GM23248 (cell line): ENCODE results near the gene RDM1. TPM values are rescaled to one million over a fixed set of nuclear protein-coding genes. Genes with fewer than 3 reads are reported as not detected.

Source experiments
- DNase-seq: peaks from one replicate; pipeline ENCODE4 v3.0.0-alpha.2; 2015
- H2AFZ ChIP-seq: fragments of 200-600 bp; sonication (generic); 2 replicates; pipeline ENCODE4 v1.6.1; 2016; ENCODE audit warnings: antibody characterized with exemption
- H3F3A ChIP-seq: fragments of 200-600 bp; sonication (generic); 2 replicates; pipeline ENCODE4 v1.6.1; 2016; ENCODE audit warnings: mild to moderate bottlenecking, antibody characterized with exemption, mixed run types; ENCODE audit not compliant: insufficient read depth
- H3K27ac ChIP-seq: fragments of 200-600 bp; sonication (generic); 2 replicates; pipeline ENCODE4 v1.5.1; 2016; ENCODE audit warnings: mild to moderate bottlenecking
- H3K27me3 ChIP-seq: fragments of 200-600 bp; sonication (generic); replicated peaks from 2 replicates; pipeline ENCODE4 v1.6.1; 2016; ENCODE audit warnings: mild to moderate bottlenecking; ENCODE audit not compliant: insufficient read depth
- H3K36me3 ChIP-seq: fragments of 200-600 bp; sonication (generic); 2 replicates; pipeline ENCODE4 v1.6.1; 2016; ENCODE audit warnings: low read depth, mild to moderate bottlenecking
- H3K4me1 ChIP-seq: fragments of 200-600 bp; sonication (generic); 2 replicates; pipeline ENCODE4 v1.6.1; 2016; ENCODE audit warnings: mild to moderate bottlenecking; ENCODE audit not compliant: insufficient read depth
- H3K4me2 ChIP-seq: fragments of 200-600 bp; sonication (generic); one replicate; pipeline ENCODE4 v1.6.1; 2016; ENCODE audit warnings: mild to moderate bottlenecking; ENCODE audit not compliant: unreplicated experiment
- H3K4me3 ChIP-seq: fragments of 200-600 bp; sonication (generic); 2 replicates; pipeline ENCODE4 v1.5.1; 2016; ENCODE audit warnings: mild to moderate bottlenecking
- H3K79me2 ChIP-seq: fragments of 200-600 bp; sonication (generic); 2 replicates; pipeline ENCODE4 v1.6.1; 2016; ENCODE audit warnings: mild to moderate bottlenecking; ENCODE audit not compliant: insufficient read depth
- H3K9ac ChIP-seq: fragments of 200-600 bp; sonication (generic); 2 replicates; pipeline ENCODE4 v1.6.1; 2016; ENCODE audit warnings: mild to moderate bottlenecking
- H3K9me2 ChIP-seq: fragments of 200-600 bp; sonication (generic); 2 replicates; pipeline ENCODE4 v1.6.1; 2016; ENCODE audit warnings: mixed run types, mild to moderate bottlenecking, moderate library complexity; ENCODE audit not compliant: insufficient read depth
- H3K9me3 ChIP-seq: fragments of 200-600 bp; sonication (generic); one replicate; pipeline ENCODE4 v1.6.1; 2017; ENCODE audit warnings: low read depth
- H4K20me1 ChIP-seq: fragments of 200-600 bp; sonication (generic); 2 replicates; pipeline ENCODE4 v1.6.0; 2016; ENCODE audit not compliant: insufficient read depth
- EZH2 ChIP-seq: fragments of 200-600 bp; sonication (generic); IDR thresholded peaks from 2 replicates; pipeline ENCODE4 v1.6.1; 2018; ENCODE audit warnings: antibody characterized with exemption, mild to moderate bottlenecking; ENCODE audit not compliant: insufficient read depth, poor library complexity, severe bottlenecking
- EZH2phosphoT487 ChIP-seq: fragments of 200-600 bp; sonication (generic); IDR thresholded peaks from 2 replicates; pipeline ENCODE4 v1.6.1; 2018; ENCODE audit warnings: antibody characterized with exemption, moderate library complexity, mild to moderate bottlenecking, low read depth; ENCODE audit not compliant: insufficient read depth
- WGBS, 2 experiments: methylation state at CpG; one replicate each; pipeline ENCODE4 v1.1.6; 2015 to 2017; ENCODE audit warnings: low lambda C conversion rate in 2 of 2, low coverage in 1 of 2; ENCODE audit errors: missing lambda C conversion rate in 2 of 2; 5-methylcytosine and 5-hydroxymethylcytosine counted together
- in situ Hi-C: fragments of 300-500 bp; cut with MboI; formaldehyde crosslinking; loops from 2 replicates; pipeline ENCODE4 v1.15.0; 2020
- polyA plus RNA-seq: library from polyadenylated mRNA; unstranded; fragments of >200 nt; fragmentation: Nextera tagmentation; extraction: Ambion mirVana; gene quantifications from 2 replicates; pipeline ENCODE4 v1.2.1, GENCODE V29; 2016
- total RNA-seq: library from RNA; depleted of rRNA; stranded (reverse); fragments of >200 nt; shearing (Covaris generic); gene quantifications from 2 replicates; pipeline ENCODE4 v1.2.3, GENCODE V29; 2014

RDM1 gene
- total and polyA plus RNA-seq, 2 experiments from 2014 or later = not detected

DNA sequence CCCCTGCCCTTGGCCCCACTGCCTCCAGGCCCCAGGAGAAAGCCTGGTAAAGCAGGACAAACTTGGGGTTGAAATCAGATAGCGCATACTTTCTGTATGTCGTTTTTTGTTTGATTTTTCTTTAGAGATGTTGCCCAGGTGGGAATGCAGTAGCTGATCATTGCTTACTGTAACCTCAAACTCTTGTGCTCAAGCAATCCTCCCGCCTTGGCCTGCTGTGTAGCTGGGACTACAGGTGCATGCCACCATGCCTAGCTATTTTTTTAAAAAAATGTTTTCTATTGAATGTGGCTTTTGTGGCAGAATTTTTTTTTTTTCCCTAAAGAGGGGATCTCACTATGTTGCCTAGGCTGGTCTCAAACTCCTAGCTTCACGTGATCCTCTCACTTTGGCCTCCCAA, 39.3 kb downstream of the RDM1 start:
- Histone ChIP-seq H3K36me3 (no peaks in the 10 kb centered on the region), H3F3A (no peaks in the 10 kb centered on the region), H3K79me2 (no peaks in the 10 kb centered on the region), H2AFZ (no peak overlapping the region), H3K9me2 (no peaks in the 10 kb centered on the region), H3K9ac (no peak overlapping the region), H4K20me1 (no peaks in the 10 kb centered on the region), H3K27ac (no peak overlapping the region), H3K9me3 (no peaks in the 10 kb centered on the region), H3K27me3 (no peaks in the 10 kb centered on the region), H3K4me3 (no peak overlapping the region), H3K4me2 (no peak overlapping the region), H3K4me1 (no peaks in the 10 kb centered on the region; the same call in 1 of the 2 replicates)
- DNase-seq = no peak
- 64 to 69% methylated on average over 4 of the region's 4 CpGs for WGBS, 2 experiments
- in situ Hi-C loops = no loop called here
- TF ChIP-seq EZH2phosphoT487 = no peak

DNA sequence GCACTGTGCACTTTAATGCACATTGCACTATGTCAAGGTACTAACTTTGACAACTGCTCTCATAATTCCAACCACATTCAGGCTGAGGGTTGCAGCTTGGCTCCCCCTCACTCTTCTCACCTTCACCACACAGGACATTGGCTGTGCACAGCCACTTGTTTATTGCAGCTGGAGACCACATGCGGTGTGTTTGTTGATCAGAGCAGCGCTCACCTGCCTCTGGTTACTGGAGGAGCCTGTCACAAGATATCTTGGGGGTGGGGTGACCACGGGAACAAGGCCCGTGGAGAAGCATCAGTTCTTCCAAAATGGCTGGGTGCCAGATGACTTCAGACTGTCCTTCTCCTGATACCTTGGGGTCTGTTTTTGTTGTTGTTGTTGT, 39.8 kb downstream of the RDM1 start:
- WGBS, 2 experiments = 8 to 10% methylated on average over 4 of the region's 4 CpGs
- H3K27ac ChIP-seq = no peak overlapping the region
- H3K9me3 ChIP-seq = no peaks in the 10 kb centered on the region
- no peak overlapping the region for H3K4me2 ChIP-seq
- in situ Hi-C loops = no loop called here
- H2AFZ ChIP-seq = no peak overlapping the region
- TF ChIP-seq EZH2 = no peak
- no peak for TF ChIP-seq EZH2phosphoT487
- no peaks in the 10 kb centered on the region for H3K36me3 ChIP-seq
- no peaks in the 10 kb centered on the region for H4K20me1 ChIP-seq
- no peak for DNase-seq
- no peak overlapping the region for H3K9ac ChIP-seq
- no peaks in the 10 kb centered on the region for H3K27me3 ChIP-seq
- H3K79me2 ChIP-seq = no peaks in the 10 kb centered on the region
- H3K4me3 ChIP-seq = no peak overlapping the region
- H3F3A ChIP-seq = no peaks in the 10 kb centered on the region
- no peaks in the 10 kb centered on the region; the same call in 1 of the 2 replicates for H3K4me1 ChIP-seq
- no peaks in the 10 kb centered on the region for H3K9me2 ChIP-seq

DNA sequence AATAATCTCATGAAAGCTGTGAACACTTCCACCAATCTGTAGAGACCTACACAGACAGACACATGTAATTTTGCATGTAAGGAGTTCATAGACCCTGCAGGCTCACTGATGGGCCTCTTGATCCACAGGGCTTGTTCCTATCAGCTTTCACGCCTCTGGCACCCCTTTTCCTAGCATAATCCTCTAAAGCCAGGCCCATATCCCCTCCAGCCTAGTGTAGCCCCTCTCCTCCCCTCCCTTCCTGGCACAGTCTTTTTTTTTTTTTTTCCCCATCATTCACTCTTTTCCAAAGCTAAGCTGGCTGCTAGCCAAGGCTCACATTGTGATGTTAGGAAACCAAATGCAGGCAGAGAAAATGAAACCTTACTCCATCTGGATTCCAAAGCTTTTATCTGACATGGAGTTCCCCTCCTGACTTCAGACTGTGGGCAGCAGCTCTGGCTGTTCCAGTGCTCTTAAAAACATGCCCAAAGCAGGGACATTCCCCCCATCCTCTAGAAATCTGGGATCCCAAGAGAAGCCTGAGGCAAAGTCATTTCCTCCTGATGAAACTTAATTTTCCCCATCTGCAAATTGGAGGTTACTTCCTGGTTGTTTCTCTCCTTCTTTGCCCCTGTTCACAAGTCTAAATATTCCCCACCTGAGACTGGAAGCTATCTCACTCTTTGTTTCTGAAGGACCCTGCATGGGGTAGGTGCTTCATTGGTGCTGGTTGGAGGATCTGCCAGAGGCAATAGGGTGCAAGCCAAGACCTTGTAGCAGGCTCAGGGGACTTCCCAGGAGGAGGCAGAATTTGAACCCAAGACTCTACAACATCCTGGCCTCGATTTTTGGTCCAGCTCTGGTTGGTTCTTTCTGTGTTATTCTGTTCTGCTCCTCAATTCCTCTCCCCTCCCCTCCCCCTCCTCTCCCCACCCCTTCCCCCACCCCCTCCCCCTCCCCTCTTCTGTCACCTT, 40.5 kb downstream of the RDM1 start:
- Histone ChIP-seq H3K4me2 (no peak overlapping the region), H3K79me2 (no peaks in the 10 kb centered on the region), H3K9me3 (no peaks in the 10 kb centered on the region), H3K4me3 (no peak overlapping the region), H4K20me1 (no peaks in the 10 kb centered on the region), H2AFZ (no peak overlapping the region), H3K9me2 (no peaks in the 10 kb centered on the region), H3K4me1 (no peaks in the 10 kb centered on the region), H3K27ac (no peak overlapping the region), H3K9ac (no peak overlapping the region), H3F3A (no peaks in the 10 kb centered on the region), H3K36me3 (no peaks in the 10 kb centered on the region), H3K27me3 (no peaks in the 10 kb centered on the region)
- DNase-seq = peak; percentile 39
- in situ Hi-C loops = no loop called here
- no peak for TF ChIP-seq EZH2
- no peak for TF ChIP-seq EZH2phosphoT487
- WGBS, 2 experiments = 45 to 59% methylated on average over 2 of the region's 2 CpGs

DNA sequence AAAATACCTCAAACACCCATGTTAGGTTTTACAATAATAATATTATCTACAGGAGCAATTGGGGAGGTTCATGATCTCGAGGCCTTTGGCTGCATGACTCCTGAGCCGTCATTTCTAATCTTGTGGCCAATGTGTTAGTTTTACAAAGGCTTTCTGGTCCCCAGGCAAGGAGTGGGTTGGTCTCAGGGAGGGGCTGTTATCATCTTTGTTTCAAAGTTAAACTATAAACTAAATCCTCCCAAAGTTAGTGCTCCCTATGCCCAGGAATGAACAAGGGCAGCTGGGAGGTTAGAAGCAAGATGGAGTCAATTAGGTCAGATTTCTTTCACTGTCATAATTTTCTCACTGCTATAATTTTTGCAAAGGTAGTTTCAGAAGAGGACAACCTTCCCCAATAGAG, 41.3 kb downstream of the RDM1 start:
- no peak for DNase-seq
- TF ChIP-seq EZH2 = no peak
- TF ChIP-seq EZH2phosphoT487 = no peak
- Histone ChIP-seq H3K9me3 (no peaks in the 10 kb centered on the region), H3K9ac (no peak overlapping the region), H3K27ac (no peak overlapping the region), H3K4me1 (no peaks in the 10 kb centered on the region), H3K79me2 (no peaks in the 10 kb centered on the region), H3K9me2 (no peaks in the 10 kb centered on the region), H3K4me3 (no peak overlapping the region), H3K36me3 (no peaks in the 10 kb centered on the region), H2AFZ (no peak overlapping the region), H3K4me2 (no peak overlapping the region), H3F3A (no peaks in the 10 kb centered on the region), H4K20me1 (no peaks in the 10 kb centered on the region), H3K27me3 (no peaks in the 10 kb centered on the region)
- in situ Hi-C loops = no loop called here
- WGBS, 2 experiments = 65 to 86% methylated on average over 2 of the region's 2 CpGs
